CD14-positive monocyte (primary cell): ENCODE measurements around the gene UBE2QL1. TPM values are rescaled to one million over a fixed set of nuclear protein-coding genes. Genes with fewer than 3 reads are reported as not detected.

Source experiments
- DNase-seq, 3 donors: peaks; one replicate each; pipeline ENCODE4 v3.0.0-alpha.2; 2011 to 2022
- H2AFZ ChIP-seq: 2 replicates; pipeline ENCODE4 v1.6.0; 2012; ENCODE audit warnings: mild to moderate bottlenecking, low read depth, low read length, inconsistent platforms; ENCODE audit not compliant: insufficient read depth, poor library complexity, severe bottlenecking
- H3K27ac ChIP-seq, 2 donors: 1 replicate in 1 of 2; 2 replicates in 1 of 2; pipeline ENCODE4 v1.5.1; 2012 to 2013; ENCODE audit warnings: low read length in 2 of 2, control low read depth in 1 of 2, inconsistent platforms in 1 of 2, low read depth in 1 of 2, mild to moderate bottlenecking in 1 of 2
- H3K27me3 ChIP-seq, 2 donors: one replicate each; pipeline versions ENCODE4 v1.6.0 to v1.6.1; 2011 to 2013; ENCODE audit warnings: low read length in 2 of 2; ENCODE audit not compliant: control insufficient read depth in 2 of 2, insufficient read depth in 2 of 2
- H3K36me3 ChIP-seq, 2 donors: replicated peaks in 1 of 2; 1 replicate in 1 of 2; 2 replicates in 1 of 2; pipeline versions ENCODE4 v1.5.1 to v1.6.1; 2012 to 2013; ENCODE audit warnings: low read length in 2 of 2, control low read depth in 1 of 2, inconsistent platforms in 1 of 2, mild to moderate bottlenecking in 1 of 2; ENCODE audit not compliant: insufficient read depth in 2 of 2, control insufficient read depth in 1 of 2
- H3K4me1 ChIP-seq, 2 donors: 1 replicate in 1 of 2; 2 replicates in 1 of 2; pipeline versions ENCODE4 v1.5.1 to v1.6.1; 2012 to 2013; ENCODE audit warnings: low read length in 2 of 2, control low read depth in 1 of 2, inconsistent platforms in 1 of 2, mild to moderate bottlenecking in 1 of 2, moderate library complexity in 1 of 2; ENCODE audit not compliant: insufficient read depth in 2 of 2, control insufficient read depth in 1 of 2
- H3K4me2 ChIP-seq: replicated peaks from 2 replicates; pipeline ENCODE3; 2012; ENCODE audit warnings: low read length, moderate library complexity, mild to moderate bottlenecking; ENCODE audit not compliant: poor library complexity, severe bottlenecking; ENCODE audit errors: extremely low read depth
- H3K4me3 ChIP-seq, 3 experiments: fragments of 200-600 bp in 1 of 3; sonication (generic) in 1 of 3; replicated peaks in 1 of 3; 1 replicate in 2 of 3; 2 replicates in 1 of 3; pipeline ENCODE4 v1.5.1; 2011 to 2013; ENCODE audit warnings: low read length in 3 of 3, mild to moderate bottlenecking in 3 of 3, control low read depth in 2 of 3, low read depth in 2 of 3, inconsistent platforms in 1 of 3, moderate library complexity in 1 of 3
- H3K79me2 ChIP-seq: 2 replicates; pipeline ENCODE4 v1.6.0; 2012; ENCODE audit warnings: mild to moderate bottlenecking, control low read depth, inconsistent platforms, low read length, moderate library complexity; ENCODE audit not compliant: insufficient read depth
- H3K9ac ChIP-seq: 2 replicates; pipeline ENCODE4 v1.6.0; 2017; ENCODE audit warnings: low read length, mild to moderate bottlenecking; ENCODE audit not compliant: insufficient read depth, poor library complexity, severe bottlenecking
- H3K9me3 ChIP-seq, 2 donors: replicated peaks in 1 of 2; 1 replicate in 1 of 2; 2 replicates in 1 of 2; pipeline versions ENCODE4 v1.5.1 to v1.6.1; 2012 to 2013; ENCODE audit warnings: low read length in 2 of 2, control low read depth in 1 of 2; ENCODE audit not compliant: control insufficient read depth in 1 of 2, insufficient read depth in 1 of 2
- H4K20me1 ChIP-seq: 2 replicates; pipeline ENCODE4 v1.6.0; 2012; ENCODE audit warnings: mild to moderate bottlenecking, low read length, control low read depth, moderate library complexity; ENCODE audit not compliant: insufficient read depth
- H3K27ac Mint-ChIP-seq, 7 donors: one replicate each; pipeline ENCODE4 v1.8.0; 2020; ENCODE audit warnings: mild to moderate bottlenecking in 7 of 7, mixed read lengths in 7 of 7, moderate library complexity in 6 of 7, inconsistent platforms in 2 of 7
- H3K27me3 Mint-ChIP-seq, 3 donors: one replicate each; pipeline ENCODE4 v1.8.0; 2021 to 2022; ENCODE audit warnings: low read depth in 3 of 3, mild to moderate bottlenecking in 3 of 3, mixed read lengths in 3 of 3, moderate library complexity in 3 of 3, inconsistent platforms in 1 of 3
- H3K36me3 Mint-ChIP-seq, 2 donors: one replicate each; pipeline ENCODE4 v1.8.0; 2020; ENCODE audit warnings: mixed read lengths in 2 of 2, inconsistent platforms in 1 of 2, mild to moderate bottlenecking in 1 of 2
- H3K4me1 Mint-ChIP-seq: one replicate; pipeline ENCODE4 v1.8.0; 2020; ENCODE audit warnings: mild to moderate bottlenecking, mixed read lengths
- H3K4me3 Mint-ChIP-seq, 2 donors: one replicate each; pipeline ENCODE4 v1.8.0; 2020; ENCODE audit warnings: mild to moderate bottlenecking in 2 of 2, mixed read lengths in 2 of 2, moderate library complexity in 1 of 2
- H3K9me3 Mint-ChIP-seq, 7 donors: one replicate each; pipeline ENCODE4 v1.8.0; 2020 to 2022; ENCODE audit warnings: mixed read lengths in 7 of 7, mild to moderate bottlenecking in 6 of 7, moderate library complexity in 6 of 7, inconsistent platforms in 2 of 7
- WGBS: methylation state at CpG from one replicate; pipeline ENCODE4 v1.1.5; 2013; ENCODE audit warnings: missing lambda C conversion rate; ENCODE audit not compliant: insufficient coverage; 5-methylcytosine and 5-hydroxymethylcytosine counted together
- intact Hi-C, 2 donors: fragments of 100-400 bp; cut with micrococcal nuclease; formaldehyde crosslinking; loops; one replicate each; pipeline versions ENCODE4 v1.15.0 to v1.15.1; 2023
- polyA plus RNA-seq, 3 donors: library from polyadenylated mRNA; depleted of rRNA in 1 of 3; unstranded in 2 of 3; stranded (reverse) in 1 of 3; fragments of 300-500 nt in 2 of 3; fragments of >200 nt in 1 of 3; fragmentation: Illumina TruSeq in 2 of 3; gene quantifications; 1 replicate in 2 of 3; 2 replicates in 1 of 3; pipeline ENCODE4 v1.2.3, GENCODE V29; 2012 to 2021
- TF ChIP-seq, protein P1 (sequence below): fragments of 200-600 bp; IDR thresholded peaks from one replicate; pipeline ENCODE4 v1.8.0; 2022; ENCODE audit warnings: antibody characterized with exemption, mild to moderate bottlenecking

Gene UBE2QL1
- polyA plus RNA-seq, 3 donors = not detected

DNA sequence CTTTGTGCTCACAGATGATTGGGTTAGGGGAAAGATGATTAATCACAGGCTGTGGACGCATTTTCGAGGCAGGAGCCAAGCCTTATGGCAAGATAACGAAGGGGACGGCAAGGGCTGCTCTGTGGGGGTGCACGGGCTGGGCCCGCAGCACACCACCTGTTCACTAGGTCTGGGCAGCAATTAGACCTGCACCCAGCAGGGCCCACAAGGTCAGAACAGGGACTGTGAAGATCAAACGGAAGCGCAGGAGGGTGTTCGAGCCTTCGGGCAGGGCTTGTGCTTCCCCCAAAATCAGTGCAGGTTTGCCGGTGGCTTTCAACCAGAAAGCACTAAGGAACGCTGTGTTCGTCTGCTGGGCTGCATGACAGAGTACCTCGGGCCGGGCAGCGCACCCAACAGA, 73.7 kb downstream of the UBE2QL1 start:
- 91% methylated on average over 16 of the region's 16 CpGs for WGBS

DNA sequence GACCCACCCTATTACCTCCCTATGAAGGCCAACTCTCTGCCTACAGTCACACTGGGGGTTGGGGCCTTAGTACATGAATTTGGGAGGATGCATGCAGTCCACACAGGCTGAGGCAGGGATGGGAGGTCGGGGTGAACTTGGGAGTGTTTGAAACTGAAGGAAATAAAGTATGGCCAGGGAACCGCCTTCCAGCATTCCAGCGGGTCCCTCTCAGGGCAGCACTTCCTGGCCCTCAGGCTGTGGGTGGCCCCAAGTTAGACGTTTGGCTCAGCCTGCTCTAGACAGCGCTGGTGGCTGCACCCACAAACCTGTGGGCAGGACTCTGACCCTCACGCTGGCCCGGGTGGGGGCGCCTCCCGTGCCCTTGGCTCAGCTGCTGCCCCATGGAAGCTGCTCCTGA, 74.3 kb downstream of the UBE2QL1 start:
- no peak for DNase-seq
- Histone ChIP-seq H3K27me3 (no peaks in the 10 kb centered on the region), H4K20me1 (no peaks in the 10 kb centered on the region), H3K9me3 (no peaks in the 10 kb centered on the region), H3K4me3 (no peak overlapping the region), H3K9ac (no peak overlapping the region), H3K4me2 (no peak overlapping the region), H3K79me2 (no peaks in the 10 kb centered on the region), H3K4me1 (no peaks in the 10 kb centered on the region), H3K27ac (no peak overlapping the region), H2AFZ (no peak overlapping the region), H3K36me3 (no peaks in the 10 kb centered on the region)
- peaks cover 2 to 8% (median 2%) of the 10 kb centered on the region in 3 donors for H3K27me3 Mint-ChIP-seq
- TF ChIP-seq, protein P1, sequence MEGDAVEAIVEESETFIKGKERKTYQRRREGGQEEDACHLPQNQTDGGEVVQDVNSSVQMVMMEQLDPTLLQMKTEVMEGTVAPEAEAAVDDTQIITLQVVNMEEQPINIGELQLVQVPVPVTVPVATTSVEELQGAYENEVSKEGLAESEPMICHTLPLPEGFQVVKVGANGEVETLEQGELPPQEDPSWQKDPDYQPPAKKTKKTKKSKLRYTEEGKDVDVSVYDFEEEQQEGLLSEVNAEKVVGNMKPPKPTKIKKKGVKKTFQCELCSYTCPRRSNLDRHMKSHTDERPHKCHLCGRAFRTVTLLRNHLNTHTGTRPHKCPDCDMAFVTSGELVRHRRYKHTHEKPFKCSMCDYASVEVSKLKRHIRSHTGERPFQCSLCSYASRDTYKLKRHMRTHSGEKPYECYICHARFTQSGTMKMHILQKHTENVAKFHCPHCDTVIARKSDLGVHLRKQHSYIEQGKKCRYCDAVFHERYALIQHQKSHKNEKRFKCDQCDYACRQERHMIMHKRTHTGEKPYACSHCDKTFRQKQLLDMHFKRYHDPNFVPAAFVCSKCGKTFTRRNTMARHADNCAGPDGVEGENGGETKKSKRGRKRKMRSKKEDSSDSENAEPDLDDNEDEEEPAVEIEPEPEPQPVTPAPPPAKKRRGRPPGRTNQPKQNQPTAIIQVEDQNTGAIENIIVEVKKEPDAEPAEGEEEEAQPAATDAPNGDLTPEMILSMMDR = no peak
- no peak overlapping the region for H3K27ac Mint-ChIP-seq
- WGBS = 83% methylated on average over 8 of the region's 9 CpGs
- peaks cover 0 to 4% (median 0%) of the 10 kb centered on the region in 7 donors for H3K9me3 Mint-ChIP-seq
- no peaks in the 10 kb centered on the region for H3K4me1 Mint-ChIP-seq
- H3K4me3 Mint-ChIP-seq = no peak overlapping the region
- no peaks in the 10 kb centered on the region for H3K36me3 Mint-ChIP-seq
- intact Hi-C loops = no loop called here

More for the DNA sequence above, 73.7 kb downstream of the UBE2QL1 start:
- Histone ChIP-seq H3K27me3 (no peaks in the 10 kb centered on the region), H3K9me3 (no peaks in the 10 kb centered on the region), H3K4me2 (no peak overlapping the region), H3K36me3 (no peaks in the 10 kb centered on the region), H3K4me3 (no peak overlapping the region), H3K9ac (no peak overlapping the region), H3K4me1 (no peaks in the 10 kb centered on the region), H2AFZ (no peak overlapping the region), H3K79me2 (no peaks in the 10 kb centered on the region), H3K27ac (no peak overlapping the region), H4K20me1 (no peaks in the 10 kb centered on the region)
- Mint-ChIP-seq H3K9me3 (peaks cover 0 to 4% (median 0%) of the 10 kb centered on the region in 7 donors), H3K4me1 (no peaks in the 10 kb centered on the region), H3K4me3 (no peak overlapping the region), H3K27ac (no peak overlapping the region), H3K36me3 (no peaks in the 10 kb centered on the region), H3K27me3 (peaks cover 0 to 7% (median 3%) of the 10 kb centered on the region in 3 donors)
- intact Hi-C loops = no loop called here
- DNase-seq = no peak
- TF ChIP-seq, protein P1 = no peak
